K562 (cell line): ENCODE data around the gene SLC26A8. TPM values are rescaled to one million over a fixed set of nuclear protein-coding genes. Genes with fewer than 3 reads are reported as not detected.

Experiments
- ADNP ChIP-seq: fragments of 200-800 bp; sonication (Bioruptor generic); IDR thresholded peaks from 2 replicates; pipeline ENCODE4 v1.6.1; 2016; ENCODE audit warnings: missing genetic modification characterization, missing compliant biosample characterization
- DACH1 ChIP-seq: fragments of 450-650 bp; IDR thresholded peaks from 2 replicates; pipeline ENCODE4 v1.6.1; 2018; ENCODE audit not compliant: partially characterized antibody
- HDAC2 ChIP-seq: fragments of 450-650 bp; IDR thresholded peaks from 2 replicates; pipeline ENCODE4 v1.6.1; 2016; ENCODE audit warnings: mild to moderate bottlenecking
- KDM1A ChIP-seq, 2 experiments: fragments of 450-650 bp; IDR thresholded peaks; 2 replicates each; pipeline ENCODE4 v1.6.1; 2016; ENCODE audit warnings: mild to moderate bottlenecking in 2 of 2
- MECOM ChIP-seq: fragments of 250-450 bp; sonication (Bioruptor Pico); IDR thresholded peaks from 2 replicates; pipeline ENCODE4 v1.8.0; 2022; ENCODE audit warnings: inconsistent platforms
- MTA2 ChIP-seq: fragments of 450-650 bp; IDR thresholded peaks from 2 replicates; pipeline ENCODE4 v1.6.1; 2016; ENCODE audit warnings: low read depth
- NR2C1 ChIP-seq, 2 experiments: fragments of 450-650 bp; IDR thresholded peaks; 2 replicates each; pipeline ENCODE4 v1.6.1; 2017; ENCODE audit warnings: mild to moderate bottlenecking in 2 of 2, antibody characterized with exemption in 1 of 2, inconsistent platforms in 1 of 2, missing compliant biosample characterization in 1 of 2, missing genetic modification characterization in 1 of 2
- RBFOX2 ChIP-seq: fragments of 200-400 bp; formaldehyde crosslinking; IDR thresholded peaks from 2 replicates; pipeline ENCODE4 v1.6.1; 2017; ENCODE audit warnings: low read depth, mild to moderate bottlenecking, low read length, moderate library complexity
- SP1 ChIP-seq: sonication (generic); formaldehyde crosslinking; IDR thresholded peaks from 2 replicates; pipeline ENCODE4 v1.8.1; 2022; ENCODE audit warnings: mild to moderate bottlenecking, missing genetic modification reagents
- SPI1 ChIP-seq: IDR thresholded peaks from 2 replicates; pipeline ENCODE4 v1.6.1; 2011; ENCODE audit warnings: low read depth, low read length, control low read depth, borderline replicate concordance
- THRA ChIP-seq: fragments of 450-650 bp; IDR thresholded peaks from 2 replicates; pipeline ENCODE4 v1.6.1; 2017; ENCODE audit warnings: mild to moderate bottlenecking, moderate library complexity
- YBX1 ChIP-seq: fragments of 450-650 bp; IDR thresholded peaks from 2 replicates; pipeline ENCODE4 v1.7.1; 2016; ENCODE audit warnings: mild to moderate bottlenecking
- ZBTB9 ChIP-seq: fragments of 450-650 bp; formaldehyde crosslinking; IDR thresholded peaks from 2 replicates; pipeline ENCODE4 v1.4.0; 2020; ENCODE audit warnings: mild to moderate bottlenecking, moderate library complexity
- ZNF165 ChIP-seq: fragments of 250-450 bp; sonication (Bioruptor Pico); IDR thresholded peaks from 2 replicates; pipeline ENCODE4 v1.4.0; 2020; ENCODE audit warnings: borderline replicate concordance
- ZNF407 ChIP-seq: fragments of 450-650 bp; IDR thresholded peaks from 2 replicates; pipeline ENCODE4 v1.6.1; 2016; ENCODE audit warnings: low read depth
- ZNF431 ChIP-seq: sonication (generic); formaldehyde crosslinking; IDR thresholded peaks from 2 replicates; pipeline ENCODE4 v1.8.0; 2022; ENCODE audit warnings: mild to moderate bottlenecking, missing genetic modification reagents
- ZNF445 ChIP-seq: fragments of 250-450 bp; sonication (Bioruptor Pico); IDR thresholded peaks from 2 replicates; pipeline ENCODE4 v1.4.0; 2020; ENCODE audit warnings: low read depth, mild to moderate bottlenecking, moderate library complexity
- polyA plus RNA-seq, 8 experiments: library from polyadenylated mRNA; depleted of rRNA in 4 of 8; stranded (reverse) in 5 of 8; unstranded in 3 of 8; fragments of >200 nt; fragmentation: Nextera tagmentation in 2 of 8; fragmentation: Illumina TruSeq in 1 of 8; extraction: Ambion mirVana in 2 of 8; extraction: Trizol in 1 of 8; gene quantifications; 2 replicates each; pipeline versions ENCODE4 v1.2.1 to v1.2.3, GENCODE V29; 2011 to 2014; ENCODE audit warnings: inconsistent platforms in 1 of 8, missing spikeins in 1 of 8
- total RNA-seq, 7 experiments: library from RNA; depleted of rRNA in 6 of 7; stranded (reverse); fragments of >200 nt in 6 of 7; fragmentation: Illumina TruSeq in 2 of 7; extraction: Trizol in 2 of 7; gene quantifications; 2 replicates each; pipeline versions ENCODE4 v1.2.1 to v1.2.3, GENCODE V29; 2011 to 2021; ENCODE audit warnings: low replicate concordance in 1 of 7

The SLC26A8 gene
- total and polyA plus RNA-seq, 9 of the 15 experiments (the other 6 are each of a cell fraction or from before 2014, with no cell fraction given) = not detected

GRCh38 chr6:36068012-36068392 lies 43.6 kb upstream of the SLC26A8 start (continued):
- peak; percentile 39 to 80; a peak in 2 of 4 replicates for TF ChIP-seq KDM1A (IDR thresholded peaks at IDR 0.05)
- no peak; the same call in 1 of the 2 replicates for TF ChIP-seq SP1 (CRISPR knock-in tag)
- no peak for TF ChIP-seq RBFOX2
- TF ChIP-seq MTA2 = no peak
- peak; percentile 81 for TF ChIP-seq ADNP (tag)
- no peak for TF ChIP-seq ZNF431 (CRISPR knock-in tag)
- no peak for TF ChIP-seq ZNF445 (CRISPR knock-in tag)
- TF ChIP-seq THRA = no peak
- TF ChIP-seq SPI1 = peak; percentile 72
- TF ChIP-seq HDAC2 = peak; percentile 74
- TF ChIP-seq NR2C1 (IDR thresholded peaks at IDR 0.05) = no peak
- no peak for TF ChIP-seq NR2C1 (tag; IDR thresholded peaks at IDR 0.05)
- TF ChIP-seq ZNF407 = no peak
- TF ChIP-seq DACH1 = no peak
- TF ChIP-seq YBX1 = no peak
- TF ChIP-seq MECOM (CRISPR knock-in tag) = 0 out of 2 replicates have a peak, but pooled peaks have one; percentile 11
- no peak for TF ChIP-seq ZBTB9 (CRISPR knock-in tag)
- no peak for TF ChIP-seq ZNF165 (CRISPR knock-in tag)
